Prostate gland (tissue), 2 donors: ENCODE measurements around the gene IPCEF1.

Source experiments
- POLR2A ChIP-seq: fragments of 450-650 bp; IDR thresholded peaks from one replicate; pipeline ENCODE4 v1.6.1; 2016; ENCODE audit warnings: antibody characterized with exemption, mild to moderate bottlenecking
- POLR2AphosphoS5 ChIP-seq: sonication (generic); formaldehyde crosslinking; IDR thresholded peaks from one replicate; pipeline ENCODE4 v1.6.1; 2017; ENCODE audit warnings: antibody characterized with exemption
- TF ChIP-seq, protein P1 (sequence below), 4 experiments: fragments of 200-600 bp in 2 of 4; fragments of 450-650 bp in 2 of 4; sonication (generic) in 2 of 4; IDR thresholded peaks; 1 replicate in 3 of 4; 2 replicates in 1 of 4; pipeline ENCODE4 v1.5.1; 2016 to 2019; ENCODE audit warnings: antibody characterized with exemption in 4 of 4, mild to moderate bottlenecking in 2 of 4, moderate library complexity in 2 of 4

DNA sequence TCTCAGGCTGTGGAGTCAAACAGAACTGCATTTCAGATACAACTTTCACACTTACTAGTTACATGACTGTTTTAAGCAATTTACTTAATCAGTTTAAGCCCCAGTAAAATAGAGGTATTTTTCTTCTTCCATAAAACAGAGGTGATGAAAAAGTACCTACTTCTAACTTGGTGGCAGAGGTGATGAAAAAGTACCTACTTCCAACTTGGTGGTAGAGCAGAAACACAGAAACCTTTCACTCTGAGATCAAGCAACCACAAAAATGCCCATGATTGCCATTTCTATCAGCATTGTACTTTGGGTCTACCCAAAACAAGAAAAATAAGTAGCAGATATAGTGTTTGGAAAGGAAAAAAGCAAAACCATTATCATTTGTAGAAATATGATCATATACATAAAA lies 168.9 kb downstream of the IPCEF1 start:
- TF ChIP-seq, protein P1, sequence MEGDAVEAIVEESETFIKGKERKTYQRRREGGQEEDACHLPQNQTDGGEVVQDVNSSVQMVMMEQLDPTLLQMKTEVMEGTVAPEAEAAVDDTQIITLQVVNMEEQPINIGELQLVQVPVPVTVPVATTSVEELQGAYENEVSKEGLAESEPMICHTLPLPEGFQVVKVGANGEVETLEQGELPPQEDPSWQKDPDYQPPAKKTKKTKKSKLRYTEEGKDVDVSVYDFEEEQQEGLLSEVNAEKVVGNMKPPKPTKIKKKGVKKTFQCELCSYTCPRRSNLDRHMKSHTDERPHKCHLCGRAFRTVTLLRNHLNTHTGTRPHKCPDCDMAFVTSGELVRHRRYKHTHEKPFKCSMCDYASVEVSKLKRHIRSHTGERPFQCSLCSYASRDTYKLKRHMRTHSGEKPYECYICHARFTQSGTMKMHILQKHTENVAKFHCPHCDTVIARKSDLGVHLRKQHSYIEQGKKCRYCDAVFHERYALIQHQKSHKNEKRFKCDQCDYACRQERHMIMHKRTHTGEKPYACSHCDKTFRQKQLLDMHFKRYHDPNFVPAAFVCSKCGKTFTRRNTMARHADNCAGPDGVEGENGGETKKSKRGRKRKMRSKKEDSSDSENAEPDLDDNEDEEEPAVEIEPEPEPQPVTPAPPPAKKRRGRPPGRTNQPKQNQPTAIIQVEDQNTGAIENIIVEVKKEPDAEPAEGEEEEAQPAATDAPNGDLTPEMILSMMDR (IDR thresholded peaks at IDR 0.05): no peak
- TF ChIP-seq POLR2A (no peak), POLR2AphosphoS5 (no peak)
